Placental pericyte (primary cell): Measurements from ENCODE around the gene ITGA2B. TPM values are rescaled to one million over a fixed set of nuclear protein-coding genes. Genes with fewer than 3 reads are reported as not detected.

Source experiments
- small RNA-seq: library from RNA; depleted of rRNA; stranded (forward); fragments of <200 nt; gene quantifications from one replicate; pipeline ENCODE3, GENCODE V24; 2012; ENCODE audit warnings: low replicate concordance
- total RNA-seq: library from RNA; depleted of rRNA; stranded (reverse); fragments of >200 nt; gene quantifications from 2 replicates; pipeline ENCODE4 v1.2.3, GENCODE V29; 2012

The ITGA2B gene
- under 0.01 and 0.66 TPM in 2 replicates for total RNA-seq

DNA sequence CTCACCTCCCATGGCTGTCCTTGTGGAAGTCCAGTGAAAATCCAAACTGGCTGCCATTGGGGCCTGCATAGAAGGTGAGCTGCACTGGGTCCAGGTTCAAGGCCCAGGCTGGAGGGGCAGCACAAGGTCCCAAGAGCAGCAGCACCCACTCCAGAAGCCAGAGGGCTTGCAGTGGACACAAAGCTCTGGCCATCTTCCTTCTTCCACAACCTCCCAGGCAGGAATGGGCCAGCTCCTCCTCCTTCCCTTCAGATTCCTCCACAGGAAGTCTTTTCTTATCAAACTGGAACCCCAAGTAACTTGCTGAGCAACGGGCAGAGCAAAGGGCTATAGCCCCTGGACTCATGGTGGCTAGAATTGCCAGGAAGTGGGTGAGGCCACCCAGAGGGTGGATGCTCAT, at the start of gene ITGA2B:
Gene ITGA2B (minus strand): TSS at position 369 of the 400 bp plus-strand sequence. CDS start 176 bp downstream, at position 193.

GRCh38 chr17:44363613-44364159, 25.8 kb downstream of the ITGA2B start, which contains the start of gene FAM171A2:
FAM171A2 (minus strand) TSS chr17:44363853; CDS start chr17:44363714, 139 bp downstream.

GRCh38 chr17:44344939-44345453, 44.5 kb downstream of the ITGA2B start, which contains the start of gene GRN:
GRN (plus strand) TSS chr17:44345302; CDS start chr17:44349165, 3,863 bp downstream.

GRCh38 chr17:44324571-44325275, 64.7 kb downstream of the ITGA2B start, which contains the start of gene SLC25A39:
SLC25A39 (minus strand) TSS chr17:44324823; CDS start chr17:44323562, 1,261 bp downstream.

Small RNAs within 50 kb of the gene (small RNA-seq; reads per million reads assigned to genes)
- gene RN7SL258P = not detected

Other genes starting within 250 kb of the ITGA2B start
- 0.66 and 12.2 TPM in 2 replicates for gene HROB, start 247.7 kb downstream of the ITGA2B start, total RNA-seq
- 0.88 TPM in 1 of 2 replicates, not detected in the other for gene ASB16, start 218.9 kb downstream of the ITGA2B start, total RNA-seq
- gene TMUB2, start 202.7 kb downstream of the ITGA2B start, total RNA-seq = 27.5 and 31.3 TPM in 2 replicates
- 43.5 and 65.1 TPM in 2 replicates for gene ATXN7L3, start 189.8 kb downstream of the ITGA2B start, total RNA-seq
- 48.4 and 49.2 TPM in 2 replicates for gene UBTF, start 170.0 kb downstream of the ITGA2B start, total RNA-seq
- not detected in 2 replicates for gene SLC4A1, start 121.5 kb downstream of the ITGA2B start, total RNA-seq
- 0.22 TPM in 1 of 2 replicates, not detected in the other for gene RUNDC3A, start 81.0 kb downstream of the ITGA2B start, total RNA-seq
- 88.2 and 89.6 TPM in 2 replicates for gene SLC25A39, start 64.8 kb downstream of the ITGA2B start, total RNA-seq
- 170 and 678 TPM in 2 replicates for gene GRN, start 44.3 kb downstream of the ITGA2B start, total RNA-seq
- 2.2 and 3.4 TPM in 2 replicates for gene FAM171A2, start 25.8 kb downstream of the ITGA2B start, total RNA-seq
- gene GPATCH8, start 113.8 kb upstream of the ITGA2B start, total RNA-seq = 22.8 and 28.9 TPM in 2 replicates
- gene FZD2, start 167.8 kb upstream of the ITGA2B start, total RNA-seq = 26.1 and 34.4 TPM in 2 replicates